Measurements from ENCODE around the gene GPR132. TPM values are rescaled to one million over a fixed set of nuclear protein-coding genes. Genes with fewer than 3 reads are reported as not detected.

The GPR132 gene
- total RNA-seq, 2 donors from 2014 or later, result 0.68 to 1.4 TPM

- Histone ChIP-seq H3K4me3 (peak overlapping the region; percentile 81 to 82), H3K36me3 (no peaks in the 10 kb centered on the region), H3K9me3 (no peaks in the 10 kb centered on the region), H3K27me3 (replicated peaks; ENCODE audit: insufficient read depth) (no peaks in the 10 kb centered on the region), H3K4me1 (replicated peaks) (peaks cover 3% of the 10 kb centered on the region), H3K27ac (peak overlapping the region; percentile 69 to 76)
- TF ChIP-seq POLR2A (IDR thresholded peaks at IDR 0.05) (no peak), POLR2AphosphoS5 (IDR thresholded peaks at IDR 0.05) (no peak), CTCF (IDR thresholded peaks at IDR 0.05) (no peak)
- WGBS, result 6% methylated on average over 67 of the region's 75 CpGs
- intact Hi-C loops (cut with DNase I), result loop anchor here (5.0 kb wide), 1 partner anchor 38 kb away; no protein-coding TSS in a partner anchor
- DNase-seq (ENCODE audit: low spot score), result no peak
These were observed 45.1 kb downstream of the GPR132 start for GRCh38 chr14:105019861-105020814.

GRCh38 chr14:105018414-105018813, 46.8 kb downstream of the GPR132 start:
- 72% methylated on average over 4 of the region's 4 CpGs for WGBS
- TF ChIP-seq POLR2A (IDR thresholded peaks at IDR 0.05) (no peak), POLR2AphosphoS5 (IDR thresholded peaks at IDR 0.05) (no peak), CTCF (IDR thresholded peaks at IDR 0.05) (no peak)
- intact Hi-C loops (cut with DNase I), result no loop called here
- Histone ChIP-seq H3K4me3 (no peak overlapping the region), H3K9me3 (no peaks in the 10 kb centered on the region), H3K27me3 (replicated peaks; ENCODE audit: insufficient read depth) (no peaks in the 10 kb centered on the region), H3K36me3 (no peaks in the 10 kb centered on the region), H3K4me1 (replicated peaks) (peaks cover 3% of the 10 kb centered on the region), H3K27ac (no peak overlapping the region)
- no peak for DNase-seq (ENCODE audit: low spot score)

- Histone ChIP-seq H3K36me3 (peaks cover 0 to 2% of the 10 kb centered on the region in 2 donors), H3K4me3 (no peak overlapping the region), H3K4me1 (replicated peaks) (no peaks in the 10 kb centered on the region), H3K27me3 (replicated peaks; ENCODE audit: insufficient read depth) (no peaks in the 10 kb centered on the region), H3K9me3 (no peaks in the 10 kb centered on the region), H3K27ac (no peak overlapping the region)
- TF ChIP-seq POLR2A (IDR thresholded peaks at IDR 0.05) (no peak), CTCF (IDR thresholded peaks at IDR 0.05) (no peak), POLR2AphosphoS5 (IDR thresholded peaks at IDR 0.05) (no peak)
- DNase-seq (ENCODE audit: low spot score), result no peak
- intact Hi-C loops (cut with DNase I), result no loop called here
- whole genome bisulfite sequencing, result 74% methylated on average over 6 of the region's 6 CpGs
These were observed 49.3 kb downstream of the GPR132 start for GRCh38 chr14:105015905-105016304.

- H3K9me3 ChIP-seq, result no peaks in the 10 kb centered on the region
- H3K27ac ChIP-seq, result no peak overlapping the region
- no peak for TF ChIP-seq POLR2A (IDR thresholded peaks at IDR 0.05)
- no peak for TF ChIP-seq CTCF (IDR thresholded peaks at IDR 0.05)
- no peak for TF ChIP-seq POLR2AphosphoS5 (IDR thresholded peaks at IDR 0.05)
- intact Hi-C loops (cut with DNase I), result no loop called here
- H3K36me3 ChIP-seq, result peaks cover 0 to 4% of the 10 kb centered on the region in 2 donors
- H3K27me3 ChIP-seq (replicated peaks; ENCODE audit: insufficient read depth), result no peaks in the 10 kb centered on the region
- DNase-seq (ENCODE audit: low spot score), result no peak
- H3K4me1 ChIP-seq (replicated peaks), result no peaks in the 10 kb centered on the region
- H3K4me3 ChIP-seq, result no peak overlapping the region
- 87% methylated on average over 9 of the region's 9 CpGs for WGBS
These were observed 50.0 kb downstream of the GPR132 start for GRCh38 chr14:105015242-105015641.

Data from prostate gland (tissue), 2 donors.